ENCODE results near the gene CANX.

The CANX gene

DNA sequence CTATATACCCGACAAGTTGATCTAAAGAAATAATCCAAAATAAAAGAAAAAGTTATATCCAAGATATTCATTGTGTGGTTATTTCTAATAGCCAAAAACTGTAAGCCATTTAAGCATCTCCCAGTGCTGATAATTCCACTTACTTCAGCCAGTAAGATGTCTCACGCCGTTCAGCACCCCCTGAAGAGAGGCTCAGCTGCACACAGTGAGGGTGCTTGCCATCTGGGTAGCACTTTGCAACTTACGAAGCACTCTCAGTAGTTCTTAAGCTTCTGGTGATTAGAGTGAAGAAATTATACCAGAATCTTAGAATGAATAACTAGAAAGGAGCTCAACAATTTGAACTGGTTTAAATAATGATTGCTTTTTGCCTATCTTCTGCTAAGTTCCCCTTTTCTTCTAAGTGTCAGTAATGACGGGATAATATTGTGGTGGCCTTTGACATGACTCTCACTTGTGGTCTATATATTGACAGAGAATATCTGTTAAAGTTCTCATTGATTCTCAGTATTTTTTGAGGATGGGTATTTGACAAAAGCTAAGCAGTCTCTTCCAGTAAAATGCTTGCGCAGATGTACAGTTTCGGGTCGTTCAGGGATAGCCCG lies 68.8 kb downstream of the CANX start:
- no peak overlapping the region for H3K4me3 ChIP-seq (ENCODE audit: low read depth, low read length)
- TF ChIP-seq, protein P1, sequence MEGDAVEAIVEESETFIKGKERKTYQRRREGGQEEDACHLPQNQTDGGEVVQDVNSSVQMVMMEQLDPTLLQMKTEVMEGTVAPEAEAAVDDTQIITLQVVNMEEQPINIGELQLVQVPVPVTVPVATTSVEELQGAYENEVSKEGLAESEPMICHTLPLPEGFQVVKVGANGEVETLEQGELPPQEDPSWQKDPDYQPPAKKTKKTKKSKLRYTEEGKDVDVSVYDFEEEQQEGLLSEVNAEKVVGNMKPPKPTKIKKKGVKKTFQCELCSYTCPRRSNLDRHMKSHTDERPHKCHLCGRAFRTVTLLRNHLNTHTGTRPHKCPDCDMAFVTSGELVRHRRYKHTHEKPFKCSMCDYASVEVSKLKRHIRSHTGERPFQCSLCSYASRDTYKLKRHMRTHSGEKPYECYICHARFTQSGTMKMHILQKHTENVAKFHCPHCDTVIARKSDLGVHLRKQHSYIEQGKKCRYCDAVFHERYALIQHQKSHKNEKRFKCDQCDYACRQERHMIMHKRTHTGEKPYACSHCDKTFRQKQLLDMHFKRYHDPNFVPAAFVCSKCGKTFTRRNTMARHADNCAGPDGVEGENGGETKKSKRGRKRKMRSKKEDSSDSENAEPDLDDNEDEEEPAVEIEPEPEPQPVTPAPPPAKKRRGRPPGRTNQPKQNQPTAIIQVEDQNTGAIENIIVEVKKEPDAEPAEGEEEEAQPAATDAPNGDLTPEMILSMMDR (conservative IDR thresholded peaks at IDR 0.05; ENCODE audit: low read depth, low read length) = no peak
- DNase-seq (ENCODE audit: low read depth) = no peak

DNA sequence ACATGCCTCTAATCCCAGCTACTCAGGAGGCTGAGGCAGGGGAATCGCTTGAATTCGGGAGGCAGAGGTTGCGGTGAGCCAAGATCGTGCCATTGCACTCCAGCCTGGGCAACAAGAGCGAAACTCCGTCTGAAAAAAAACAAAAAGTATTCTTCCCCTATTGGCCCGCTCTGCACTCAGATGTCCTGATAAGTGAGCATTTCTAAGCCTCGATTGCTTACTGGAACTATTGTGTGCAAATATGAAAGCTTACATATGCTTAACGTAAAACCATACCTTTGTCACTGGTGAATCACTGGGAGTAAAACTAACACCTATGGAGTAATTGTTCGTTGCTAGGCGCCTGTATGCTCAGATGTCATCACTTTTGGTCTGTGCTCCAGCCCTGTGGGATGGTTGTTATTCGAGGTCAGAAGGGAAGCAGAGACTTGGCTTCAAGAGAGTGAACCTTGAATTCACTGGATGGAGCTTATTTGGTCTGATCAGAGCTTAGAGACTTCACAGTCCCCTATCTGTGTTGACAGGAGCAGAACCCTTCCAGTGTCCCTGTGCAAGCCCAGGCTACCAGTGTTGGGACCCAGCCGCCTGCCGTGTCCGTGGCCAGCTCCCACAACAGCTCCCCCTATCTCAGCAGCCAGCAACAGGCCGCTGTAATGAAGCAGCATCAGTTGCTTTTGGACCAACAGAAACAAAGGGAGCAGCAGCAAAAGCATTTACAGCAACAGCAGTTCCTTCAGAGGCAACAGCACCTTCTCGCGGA lies 69.7 kb downstream of the CANX start:
- TF ChIP-seq, protein P1 (conservative IDR thresholded peaks at IDR 0.05; ENCODE audit: low read depth, low read length) = peak; percentile 40
- H3K4me3 ChIP-seq (ENCODE audit: low read depth, low read length) = no peak overlapping the region
- DNase-seq (ENCODE audit: low read depth) = no peak

DNA sequence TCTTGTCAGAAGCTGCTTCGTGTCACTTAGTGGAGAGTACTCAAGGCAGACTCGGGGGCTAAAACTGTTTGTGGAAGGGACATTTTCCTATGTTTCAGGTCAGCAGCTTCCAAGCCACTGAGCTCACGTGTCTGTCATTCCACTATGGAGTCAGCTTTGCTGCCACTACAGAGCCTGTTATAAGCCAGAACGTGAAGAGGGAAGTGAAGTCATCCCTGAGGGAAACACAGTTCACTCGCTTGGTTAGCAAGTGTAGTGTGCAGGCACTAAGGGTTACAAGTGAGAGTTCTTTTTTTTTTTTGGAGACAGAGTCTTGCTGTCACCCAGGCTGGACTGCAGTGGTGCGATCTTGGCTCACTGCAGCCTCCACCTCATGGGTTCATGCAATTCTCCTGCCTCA lies 70.5 kb downstream of the CANX start:
- no peak overlapping the region for H3K4me3 ChIP-seq (ENCODE audit: low read depth, low read length)
- no peak for DNase-seq (ENCODE audit: low read depth)
- TF ChIP-seq, protein P1 (conservative IDR thresholded peaks at IDR 0.05; ENCODE audit: low read depth, low read length) = no peak

DNA sequence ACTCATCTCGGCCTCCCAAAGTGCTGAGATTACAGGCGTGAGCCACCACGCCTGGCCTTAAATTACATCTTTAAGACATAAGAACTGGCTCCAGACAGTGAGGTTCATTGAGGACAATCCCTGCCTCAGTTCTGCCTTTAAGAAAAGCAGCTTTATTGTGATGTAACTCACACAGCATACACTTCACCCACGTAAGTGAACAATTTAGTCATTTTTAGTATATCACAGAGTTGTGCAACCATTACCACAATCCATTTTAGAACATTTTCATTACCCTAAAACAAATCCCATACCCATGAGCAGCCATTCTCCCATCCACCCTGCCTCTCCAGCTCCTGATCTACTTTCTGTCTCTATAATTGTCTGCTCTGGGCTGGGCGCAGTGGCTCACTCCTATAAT lies 71.0 kb downstream of the CANX start:
- TF ChIP-seq, protein P1 (conservative IDR thresholded peaks at IDR 0.05; ENCODE audit: low read depth, low read length) = no peak
- H3K4me3 ChIP-seq (ENCODE audit: low read depth, low read length) = no peak overlapping the region
- no peak for DNase-seq (ENCODE audit: low read depth)

DNA sequence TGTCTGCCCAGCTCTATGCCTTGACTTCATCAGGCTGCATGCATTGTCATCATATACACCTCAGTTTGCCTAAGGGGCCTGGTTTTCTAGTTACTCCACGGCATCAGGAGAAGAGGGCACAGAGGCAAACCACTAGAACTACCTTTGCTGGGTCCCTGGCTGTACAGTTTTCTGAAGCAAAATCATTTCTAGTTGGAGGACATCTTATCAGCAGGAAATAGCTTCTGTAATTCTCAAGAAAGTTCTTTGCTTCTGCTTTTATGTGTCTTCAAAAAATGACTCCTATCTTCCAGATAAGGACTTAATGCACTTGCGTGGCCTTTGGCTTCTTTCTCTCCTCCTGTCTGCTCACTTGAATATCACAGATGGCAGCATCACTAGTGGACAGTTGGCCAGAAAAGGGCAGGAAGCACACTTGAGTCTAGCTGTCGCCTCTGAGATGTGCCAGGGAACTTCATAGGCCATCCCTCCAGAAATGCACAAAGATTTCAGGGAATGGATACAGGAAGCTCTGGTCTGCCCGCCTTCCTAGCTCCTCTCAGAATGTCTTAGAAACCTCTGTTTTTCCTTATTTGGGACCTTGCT lies 72.6 kb downstream of the CANX start:
- TF ChIP-seq, protein P1 (conservative IDR thresholded peaks at IDR 0.05; ENCODE audit: low read depth, low read length) = no peak
- DNase-seq (ENCODE audit: low read depth) = no peak
- H3K4me3 ChIP-seq (ENCODE audit: low read depth, low read length) = no peak overlapping the region

DNA sequence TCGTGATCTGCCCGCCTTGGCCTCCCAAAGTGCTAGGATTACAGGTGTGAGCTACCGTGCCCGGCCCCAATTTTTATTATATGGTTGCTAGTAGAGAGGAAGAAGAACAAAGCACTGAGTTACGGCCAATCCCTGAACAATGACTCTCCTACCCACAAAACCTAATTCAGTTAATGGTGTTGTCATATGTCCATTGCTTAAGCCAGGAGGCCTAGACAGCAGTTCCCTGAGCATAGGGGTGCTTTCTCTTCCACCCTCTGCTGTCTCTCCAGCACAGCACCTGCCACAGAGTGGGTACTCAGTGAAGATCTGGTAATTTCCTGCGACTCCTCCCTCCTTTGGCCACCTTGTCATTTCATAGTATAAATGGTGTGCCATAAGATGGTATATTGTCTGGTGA lies 73.6 kb downstream of the CANX start:
- TF ChIP-seq, protein P1 (conservative IDR thresholded peaks at IDR 0.05; ENCODE audit: low read depth, low read length) = no peak
- no peak overlapping the region for H3K4me3 ChIP-seq (ENCODE audit: low read depth, low read length)
- DNase-seq (ENCODE audit: low read depth) = no peak

Measured in choroid plexus epithelial cell (primary cell).